Activated CD4-positive, CD25-positive, alpha-beta regulatory T cell (primary cell): ENCODE results near the gene MSH5.

Source experiments
- DNase-seq, 4 experiments: peaks; one replicate each; lab custom pipeline; 2025; lab: John Stamatoyannopoulos, UW

The MSH5 gene

GRCh38 chr6:31760790-31761189, 21.0 kb downstream of the MSH5 start:
- DNase-seq: no peak

GRCh38 chr6:31761343-31761742, 21.5 kb downstream of the MSH5 start:
- DNase-seq: no peak

- no peak for DNase-seq
Measured at GRCh38 chr6:31762356-31762755, 22.6 kb downstream of the MSH5 start, which contains the start of gene SAPCD1. SAPCD1 (plus strand) TSS chr6:31762656; CDS start chr6:31763055, 399 bp downstream.

- no peak for DNase-seq
Measured at GRCh38 chr6:31762878-31763618, 23.2 kb downstream of the MSH5 start.

GRCh38 chr6:31763619-31763940, 23.8 kb downstream of the MSH5 start:
- no peak for DNase-seq

GRCh38 chr6:31764198-31764597, 24.4 kb downstream of the MSH5 start:
- no peak for DNase-seq

- DNase-seq: no peak
Measured at GRCh38 chr6:31765559-31765909, 25.7 kb downstream of the MSH5 start.

GRCh38 chr6:31765910-31766794, 26.3 kb downstream of the MSH5 start:
- DNase-seq: no peak

GRCh38 chr6:31767096-31767645, 27.4 kb downstream of the MSH5 start:
- DNase-seq: no peak

GRCh38 chr6:31768363-31769257, 28.8 kb downstream of the MSH5 start:
- DNase-seq: no peak

GRCh38 chr6:31769684-31770371, 30.0 kb downstream of the MSH5 start:
- peak; percentile 55 to 67 (median 63) for DNase-seq

- DNase-seq: no peak
Measured at GRCh38 chr6:31770860-31771259, 31.1 kb downstream of the MSH5 start.

GRCh38 chr6:31771992-31772358, 32.2 kb downstream of the MSH5 start:
- DNase-seq: no peak

GRCh38 chr6:31775184-31775583, 35.4 kb downstream of the MSH5 start:
- no peak for DNase-seq

GRCh38 chr6:31775633-31776484, 36.1 kb downstream of the MSH5 start:
- DNase-seq: no peak

- no peak for DNase-seq
Measured at GRCh38 chr6:31776485-31776988, 36.7 kb downstream of the MSH5 start.

- DNase-seq: peak; percentile 40 to 55 (median 50)
Measured at GRCh38 chr6:31776989-31777666, 37.3 kb downstream of the MSH5 start, which contains the start of gene VWA7. VWA7 (minus strand) TSS chr6:31777328; CDS start chr6:31776779, 549 bp downstream.

- DNase-seq: no peak
Measured at GRCh38 chr6:31777667-31778050, 37.9 kb downstream of the MSH5 start.

- DNase-seq: no peak
Measured at GRCh38 chr6:31778193-31778592, 38.4 kb downstream of the MSH5 start.
